Heart right ventricle (tissue), 16 donors: ENCODE data around the gene OR4D2. TPM values are rescaled to one million over a fixed set of nuclear protein-coding genes. Genes with fewer than 3 reads are reported as not detected.

Experiments
- ATAC-seq, 8 donors: fragments of 200-7000 bp; cut with Tn5 transposase; one replicate each; pipeline ENCODE4 v1.9.1; 2020; ENCODE audit warnings: mild to moderate bottlenecking in 8 of 8, moderate library complexity in 8 of 8, moderate number of reproducible peaks in 1 of 8
- DNase-seq, 2 donors: peaks; one replicate each; pipeline ENCODE4 v3.0.0-alpha.2; 2020
- H3K27ac ChIP-seq, 10 donors: fragments of 200-600 bp; sonication (generic) in 2 of 10; one replicate each; pipeline versions ENCODE4 v1.5.0 to v1.8.0; 2020 to 2022; ENCODE audit warnings: mild to moderate bottlenecking in 3 of 10
- H3K27me3 ChIP-seq, 7 donors: fragments of 200-600 bp; one replicate each; pipeline ENCODE4 v1.8.0; 2021 to 2022; ENCODE audit warnings: mild to moderate bottlenecking in 2 of 7
- H3K36me3 ChIP-seq, 9 donors: fragments of 200-600 bp; sonication (generic) in 1 of 9; one replicate each; pipeline versions ENCODE4 v1.5.0 to v1.8.0; 2020 to 2022; ENCODE audit warnings: mild to moderate bottlenecking in 2 of 9
- H3K4me1 ChIP-seq, 9 donors: fragments of 200-600 bp; sonication (generic) in 1 of 9; one replicate each; pipeline versions ENCODE4 v1.5.0 to v1.8.0; 2020 to 2022; ENCODE audit warnings: mild to moderate bottlenecking in 4 of 9
- H3K4me3 ChIP-seq, 10 donors: fragments of 200-600 bp; sonication (generic) in 2 of 10; one replicate each; pipeline versions ENCODE4 v1.5.0 to v1.8.0; 2020 to 2022; ENCODE audit warnings: mild to moderate bottlenecking in 7 of 10, moderate library complexity in 2 of 10
- H3K9me3 ChIP-seq, 11 donors: fragments of 200-600 bp in 10 of 11; sonication (generic) in 2 of 11; one replicate each; pipeline versions ENCODE4 v1.5.0 to v1.8.0; 2013 to 2022; ENCODE audit warnings: mild to moderate bottlenecking in 2 of 11, control low read depth in 1 of 11, moderate library complexity in 1 of 11
- WGBS, 2 donors: extraction: QIAGEN DNeasy Blood & Tissue Kit; methylation state at CpG; one replicate each; pipeline ENCODE4 v1.1.7; 2013; ENCODE audit warnings: inconsistent platforms in 1 of 2; 5-methylcytosine and 5-hydroxymethylcytosine counted together
- intact Hi-C, 10 donors: fragments of 100-400 bp; cut with DNase I; formaldehyde crosslinking; loops; one replicate each; pipeline versions ENCODE4 v1.11.1 to v1.14.2; 2022
- polyA plus RNA-seq, 2 donors: library from polyadenylated mRNA; stranded (reverse); fragments of 200-250 nt; gene quantifications; one replicate each; pipeline ENCODE4 v1.2.3, GENCODE V29; 2013
- total RNA-seq, 10 donors: library from RNA; stranded (reverse); fragmentation: NEBNext Ultra II Directional in 3 of 10; extraction: Animal tissue kit (Norgen Biotek cat#: 25700) in 3 of 10; gene quantifications; one replicate each; pipeline versions ENCODE4 v1.2.1 to v1.2.4, GENCODE V29; 2021 to 2023
- TF ChIP-seq, protein P1 (sequence below), 9 donors: fragments of 200-600 bp; sonication (generic) in 2 of 9; IDR thresholded peaks; one replicate each; pipeline versions ENCODE4 v1.5.0 to v1.8.0; 2021 to 2022; ENCODE audit warnings: antibody characterized with exemption in 9 of 9, mild to moderate bottlenecking in 5 of 9, moderate library complexity in 1 of 9
- donor health status: Arrhythmogenic right ventricular cardiomyopathy.
- donor health status: ischemic (EF 13 %, LVEDD 7.1; RV severe dilation, severe dysfunction).
- donor health status: healthy with polysubstance abuse.
- donor health status: DM: no; HTN: yes; CAD: no.
- donor health status: DM: no; HTN: no; CAD: no.
- donor health status: ischemic (EF 25% LVEDD 6.9; RV normal size, moderate dysfunction).
- donor health status: ischemic (EF 25% LVEDD 5.7; RV mildly dilated, moderate dysfunction).
- donor health status: healthy.
- donor health status: DM: yes; HTN: yes; CAD: no.
- donor health status: Ischemic cardiomyopathy.
- donor health status: ischemic (EF 35%, LVEDD 5.7; RV mildly dilated, moderate dysfunction).
- donor health status: nonischemic (EF 11% LVEDD 7.7; RV severe dilation, severe dysfunction).
- donor health status: DM: yes; HTN: yes; CAD: no.
- donor health status: PGD.
- donor health status: ischemic (EF 29% LVEDD 5.4; RV normal size, mild dysfunction).
- donor health status: nonischemic (EF 23%, LVEDD 6.1; RV moderate dilation, normal function).

The OR4D2 gene
- total and polyA plus RNA-seq, 12 donors = not detected

DNA sequence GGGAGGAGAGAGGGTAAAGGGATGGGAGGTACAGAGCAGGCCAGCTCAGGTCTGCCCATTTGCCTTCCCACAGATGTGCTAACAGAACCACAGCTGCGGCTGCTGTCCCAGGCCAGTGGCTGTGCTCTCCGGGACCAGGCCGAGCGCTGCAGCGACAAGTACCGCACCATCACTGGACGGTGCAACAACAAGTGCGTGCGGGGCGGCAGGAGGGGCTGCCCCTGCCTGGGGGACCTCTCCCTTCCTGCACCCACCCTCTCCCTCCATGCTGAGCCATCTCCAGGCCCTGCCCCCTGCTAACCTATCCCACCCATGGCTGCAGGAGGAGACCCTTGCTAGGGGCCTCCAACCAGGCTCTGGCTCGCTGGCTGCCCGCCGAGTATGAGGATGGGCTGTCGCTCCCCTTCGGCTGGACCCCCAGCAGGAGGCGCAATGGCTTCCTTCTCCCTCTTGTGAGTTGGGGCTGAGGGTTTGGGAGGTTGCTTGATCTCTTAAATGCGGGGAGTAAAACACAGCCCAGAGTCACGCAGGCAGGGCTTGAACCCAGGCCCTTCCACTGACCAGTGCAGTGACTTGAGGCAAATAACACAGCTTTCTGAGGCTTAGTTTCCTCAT is 27.0 kb downstream of the OR4D2 start:
- H3K4me1 ChIP-seq = peaks cover 0 to 12% (median 7%) of the 10 kb centered on the region in 9 donors
- H3K27ac ChIP-seq = no peak overlapping the region
- H3K27me3 ChIP-seq = peaks cover 0 to 69% (median 42%) of the 10 kb centered on the region in 7 donors
- intact Hi-C loops = no loop called here
- H3K9me3 ChIP-seq = no peaks in the 10 kb centered on the region
- H3K36me3 ChIP-seq = no peaks in the 10 kb centered on the region
- no peak overlapping the region for H3K4me3 ChIP-seq
- 72 to 74% methylated on average over 18 of the region's 18 CpGs for WGBS, 2 donors
- DNase-seq (no peak), ATAC-seq (no peak)
- TF ChIP-seq, protein P1, sequence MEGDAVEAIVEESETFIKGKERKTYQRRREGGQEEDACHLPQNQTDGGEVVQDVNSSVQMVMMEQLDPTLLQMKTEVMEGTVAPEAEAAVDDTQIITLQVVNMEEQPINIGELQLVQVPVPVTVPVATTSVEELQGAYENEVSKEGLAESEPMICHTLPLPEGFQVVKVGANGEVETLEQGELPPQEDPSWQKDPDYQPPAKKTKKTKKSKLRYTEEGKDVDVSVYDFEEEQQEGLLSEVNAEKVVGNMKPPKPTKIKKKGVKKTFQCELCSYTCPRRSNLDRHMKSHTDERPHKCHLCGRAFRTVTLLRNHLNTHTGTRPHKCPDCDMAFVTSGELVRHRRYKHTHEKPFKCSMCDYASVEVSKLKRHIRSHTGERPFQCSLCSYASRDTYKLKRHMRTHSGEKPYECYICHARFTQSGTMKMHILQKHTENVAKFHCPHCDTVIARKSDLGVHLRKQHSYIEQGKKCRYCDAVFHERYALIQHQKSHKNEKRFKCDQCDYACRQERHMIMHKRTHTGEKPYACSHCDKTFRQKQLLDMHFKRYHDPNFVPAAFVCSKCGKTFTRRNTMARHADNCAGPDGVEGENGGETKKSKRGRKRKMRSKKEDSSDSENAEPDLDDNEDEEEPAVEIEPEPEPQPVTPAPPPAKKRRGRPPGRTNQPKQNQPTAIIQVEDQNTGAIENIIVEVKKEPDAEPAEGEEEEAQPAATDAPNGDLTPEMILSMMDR (IDR thresholded peaks at IDR 0.05) = no peak

DNA sequence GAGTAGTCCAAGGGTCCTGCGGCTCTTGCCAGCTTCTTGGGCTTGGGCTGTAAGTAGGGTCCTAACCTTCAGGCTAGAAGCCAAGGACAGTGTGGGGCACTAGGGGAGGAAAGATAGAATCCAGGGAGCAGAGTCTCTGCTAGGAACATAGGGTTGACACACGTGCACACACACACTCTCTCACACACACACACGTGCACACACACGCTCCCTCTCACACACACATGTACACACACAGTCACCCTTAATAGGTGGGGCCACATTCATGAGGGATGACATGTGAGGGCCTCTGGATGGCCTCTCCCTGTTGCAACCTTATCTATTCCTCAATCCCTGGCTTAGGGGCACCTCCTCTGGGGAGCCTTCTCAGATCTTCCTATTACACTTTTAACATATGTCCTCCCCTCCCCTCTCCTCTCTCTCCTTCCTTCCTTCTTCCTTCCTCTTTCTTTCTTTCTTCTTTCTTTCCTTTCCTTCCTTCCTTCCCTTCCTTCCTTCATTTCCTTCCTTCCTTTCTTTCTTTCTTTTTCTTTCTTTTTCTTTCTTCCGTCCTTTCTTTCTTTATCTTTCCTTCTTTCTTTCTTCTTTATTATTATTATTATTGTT is 28.8 kb downstream of the OR4D2 start:
- Histone ChIP-seq H3K27ac (no peak overlapping the region), H3K4me3 (no peak overlapping the region), H3K36me3 (no peaks in the 10 kb centered on the region), H3K9me3 (no peaks in the 10 kb centered on the region), H3K27me3 (peaks cover 0 to 71% (median 46%) of the 10 kb centered on the region in 7 donors), H3K4me1 (no peaks in the 10 kb centered on the region)
- 76 to 86% methylated on average over 5 of the region's 5 CpGs for WGBS, 2 donors
- intact Hi-C loops = no loop called here
- TF ChIP-seq, protein P1 (IDR thresholded peaks at IDR 0.05) = no peak
- DNase-seq (no peak), ATAC-seq (no peak)

DNA sequence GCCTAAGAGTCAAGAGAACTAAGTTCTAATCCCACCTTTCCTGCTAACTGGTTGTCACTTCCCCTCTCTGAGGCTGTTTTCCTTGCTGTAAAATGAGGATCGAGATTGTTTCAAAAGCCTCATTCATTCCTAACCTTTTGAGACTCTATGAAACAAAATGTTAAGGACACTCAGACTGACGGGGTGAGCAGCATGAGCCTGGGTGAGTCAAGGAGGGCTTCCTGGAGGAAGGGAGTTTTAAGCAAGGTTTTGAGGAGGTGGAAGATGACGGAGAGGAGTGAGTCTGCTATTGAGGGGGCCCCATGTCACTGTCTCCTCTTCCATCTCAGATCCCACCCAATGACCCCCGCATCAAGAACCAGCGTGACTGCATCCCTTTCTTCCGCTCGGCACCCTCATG is 29.8 kb downstream of the OR4D2 start:
- DNase-seq (no peak), ATAC-seq (no peak)
- Histone ChIP-seq H3K9me3 (no peaks in the 10 kb centered on the region), H3K27ac (no peak overlapping the region), H3K36me3 (no peaks in the 10 kb centered on the region), H3K27me3 (peaks cover 0 to 61% (median 37%) of the 10 kb centered on the region in 7 donors), H3K4me3 (no peak overlapping the region), H3K4me1 (no peaks in the 10 kb centered on the region)
- 85 to 91% methylated on average over 7 of the region's 7 CpGs for WGBS, 2 donors
- intact Hi-C loops = no loop called here
- TF ChIP-seq, protein P1 (IDR thresholded peaks at IDR 0.05) = no peak

- DNase-seq (peak in 1 of 2 donors; percentile 42), ATAC-seq (peak in 5 of 8 donors; percentile 24 to 60 (median 46))
- Histone ChIP-seq H3K36me3 (peaks cover 0 to 6% (median 0%) of the 10 kb centered on the region in 9 donors), H3K27me3 (peaks cover 0 to 38% (median 25%) of the 10 kb centered on the region in 7 donors), H3K4me1 (no peaks in the 10 kb centered on the region), H3K9me3 (no peaks in the 10 kb centered on the region), H3K4me3 (no peak overlapping the region), H3K27ac (no peak overlapping the region)
- TF ChIP-seq, protein P1 (IDR thresholded peaks at IDR 0.05) = peak in 7 of 9 donors; percentile 39 to 65 (median 47)
- 39 to 48% methylated on average over 14 of the region's 14 CpGs for WGBS, 2 donors
- intact Hi-C loops = no loop called here
Observed at GRCh38 chr17:58200024-58200633, 33.3 kb downstream of the OR4D2 start.
